Measurements from ENCODE around the gene KCNMB1.

The KCNMB1 gene

GRCh38 chr5:170407062-170407461 is 17.9 kb upstream of the KCNMB1 start:
- TF ChIP-seq CTCF (IDR thresholded peaks at IDR 0.05; ENCODE audit: borderline replicate concordance, insufficient read depth, low read depth, low read length): no peak
- no peak overlapping the region for H3K4me3 ChIP-seq (ENCODE audit: low read depth, low read length)

GRCh38 chr5:170405817-170406216 is 16.6 kb upstream of the KCNMB1 start:
- no peak for TF ChIP-seq CTCF (IDR thresholded peaks at IDR 0.05; ENCODE audit: borderline replicate concordance, insufficient read depth, low read depth, low read length)
- no peak overlapping the region for H3K4me3 ChIP-seq (ENCODE audit: low read depth, low read length)

- no peak for TF ChIP-seq CTCF (IDR thresholded peaks at IDR 0.05; ENCODE audit: borderline replicate concordance, insufficient read depth, low read depth, low read length)
- H3K4me3 ChIP-seq (ENCODE audit: low read depth, low read length): no peak overlapping the region
Measured at GRCh38 chr5:170404398-170404797, 15.2 kb upstream of the KCNMB1 start.

DNA sequence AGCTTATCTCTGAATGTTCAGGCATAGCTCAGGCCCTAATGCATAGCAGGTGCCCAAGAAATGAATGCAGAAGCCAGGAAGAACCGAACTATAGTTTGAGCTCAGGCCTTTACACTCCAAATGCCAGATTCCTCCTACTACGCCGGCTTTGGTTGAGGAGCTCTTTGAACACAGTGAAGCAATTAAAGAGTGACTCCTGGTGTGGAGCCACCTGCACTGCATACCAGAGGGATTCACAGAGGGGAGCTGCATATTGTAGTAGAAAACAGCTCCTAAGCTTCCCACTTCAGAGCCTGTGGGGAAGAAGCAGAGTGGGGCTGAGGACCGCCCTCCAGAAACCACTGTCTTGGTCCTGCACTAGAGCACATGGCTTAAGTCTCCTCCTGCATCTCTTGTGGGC is 14.5 kb upstream of the KCNMB1 start:
- no peak overlapping the region for H3K4me3 ChIP-seq (ENCODE audit: low read depth, low read length)
- no peak for TF ChIP-seq CTCF (IDR thresholded peaks at IDR 0.05; ENCODE audit: borderline replicate concordance, insufficient read depth, low read depth, low read length)

GRCh38 chr5:170402508-170402907 is 13.3 kb upstream of the KCNMB1 start:
- TF ChIP-seq CTCF (IDR thresholded peaks at IDR 0.05; ENCODE audit: borderline replicate concordance, insufficient read depth, low read depth, low read length): no peak
- no peak overlapping the region for H3K4me3 ChIP-seq (ENCODE audit: low read depth, low read length)

GRCh38 chr5:170397059-170397458 is 7.9 kb upstream of the KCNMB1 start:
- no peak overlapping the region for H3K4me3 ChIP-seq (ENCODE audit: low read depth, low read length)
- no peak for TF ChIP-seq CTCF (IDR thresholded peaks at IDR 0.05; ENCODE audit: borderline replicate concordance, insufficient read depth, low read depth, low read length)

- TF ChIP-seq CTCF (IDR thresholded peaks at IDR 0.05; ENCODE audit: borderline replicate concordance, insufficient read depth, low read depth, low read length): no peak
- no peak overlapping the region for H3K4me3 ChIP-seq (ENCODE audit: low read depth, low read length)
Measured at GRCh38 chr5:170393958-170394357, 4.8 kb upstream of the KCNMB1 start.

All from GM12875 (cell line).